Caco-2 (cell line): Measurements from ENCODE around the gene DTX1. TPM values are rescaled to one million over a fixed set of nuclear protein-coding genes. Genes with fewer than 3 reads are reported as not detected.

Experiments used
- BruUV-seq: library from RNA; stranded (reverse); fragments of 400-500 nt; replicated peaks from 2 replicates; lab custom pipeline; 2021; lab: Mats Ljungman, UMichigan
- CTCF ChIA-PET: fragments of 300-600 bp; sonication (Branson Sonifier 250); formaldehyde crosslinking; loops from one replicate; lab custom pipeline; 2022; ENCODE audit warnings: antibody characterized with exemption; lab: Charles Lee
- POLR2A ChIA-PET: fragments of 300-600 bp; sonication (Branson Sonifier 250); formaldehyde crosslinking; loops from one replicate; lab custom pipeline; 2022; ENCODE audit warnings: antibody characterized with exemption; lab: Charles Lee
- DNase-seq, 2 experiments: peaks; one replicate each; pipeline versions ENCODE4 v3.0.0 to v3.0.0-alpha.2; 2020 to 2022
- H3K27me3 ChIP-seq: replicated peaks from 2 replicates; pipeline ENCODE4 v1.6.0; 2011; ENCODE audit warnings: low read length; ENCODE audit not compliant: control insufficient read depth, insufficient read depth
- H3K36me3 ChIP-seq: 2 replicates; pipeline ENCODE4 v1.5.1; 2011; ENCODE audit warnings: low read length; ENCODE audit not compliant: control insufficient read depth, insufficient read depth
- H3K4me1 ChIP-seq: fragments of 250-450 bp; sonication (Bioruptor Pico); 2 replicates; pipeline ENCODE4 v1.5.1; 2020; ENCODE audit warnings: mild to moderate bottlenecking
- H3K4me3 ChIP-seq: 2 replicates; pipeline ENCODE4 v1.5.1; 2011; ENCODE audit warnings: low read depth, mild to moderate bottlenecking, control low read depth, low read length
- H3K9me3 ChIP-seq: fragments of 250-450 bp; sonication (Bioruptor Pico); 2 replicates; pipeline ENCODE4 v1.5.1; 2020; ENCODE audit warnings: mild to moderate bottlenecking, moderate library complexity
- H3K27ac Mint-ChIP-seq: one replicate; pipeline ENCODE4 v1.8.0; 2022; ENCODE audit warnings: mixed read lengths; ENCODE audit not compliant: unreplicated experiment
- H3K27me3 Mint-ChIP-seq: one replicate; pipeline ENCODE4 v1.8.0; 2022; ENCODE audit warnings: mixed read lengths; ENCODE audit not compliant: insufficient read depth, unreplicated experiment
- H3K36me3 Mint-ChIP-seq: one replicate; pipeline ENCODE4 v1.8.0; 2022; ENCODE audit warnings: mild to moderate bottlenecking, mixed read lengths; ENCODE audit not compliant: insufficient read depth, unreplicated experiment
- H3K4me1 Mint-ChIP-seq: one replicate; pipeline ENCODE4 v1.8.0; 2022; ENCODE audit warnings: low read depth, mixed read lengths; ENCODE audit not compliant: unreplicated experiment
- H3K4me3 Mint-ChIP-seq: one replicate; pipeline ENCODE4 v1.8.0; 2022; ENCODE audit warnings: mild to moderate bottlenecking, moderate library complexity, mixed read lengths; ENCODE audit not compliant: unreplicated experiment
- H3K9me3 Mint-ChIP-seq: one replicate; pipeline ENCODE4 v1.8.0; 2022; ENCODE audit warnings: mixed read lengths; ENCODE audit not compliant: unreplicated experiment
- CTCF ChIP-seq, 2 experiments: fragments of 200-600 bp in 1 of 2; IDR thresholded peaks; 1 replicate in 1 of 2; 2 replicates in 1 of 2; pipeline versions ENCODE4 v1.5.1 to v1.8.0; 2011 to 2022; ENCODE audit warnings: antibody characterized with exemption in 1 of 2, control low read depth in 1 of 2, inconsistent platforms in 1 of 2, low read depth in 1 of 2, low read length in 1 of 2, mild to moderate bottlenecking in 1 of 2, moderate library complexity in 1 of 2; ENCODE audit not compliant: insufficient read depth in 1 of 2, severe bottlenecking in 1 of 2, unreplicated experiment in 1 of 2
- intact Hi-C: fragments of 100-400 bp; cut with micrococcal nuclease; formaldehyde crosslinking; loops from one replicate; pipeline ENCODE4 v1.10.0; 2022; ENCODE audit not compliant: unreplicated experiment
- total RNA-seq: library from RNA; stranded (reverse); gene quantifications from 2 replicates; pipeline ENCODE4 v1.2.3, GENCODE V29; 2022

DTX1 gene
- total RNA-seq, 1 experiment from 2014 or later, result not detected

GRCh38 chr12:113041560-113041959 is 15.0 kb upstream of the DTX1 start:
- H3K4me3 ChIP-seq, result no peak overlapping the region
- H3K27me3 ChIP-seq, result no peaks in the 10 kb centered on the region
- Mint-ChIP-seq H3K27me3 (peaks cover 6% of the 10 kb centered on the region), H3K9me3 (no peaks in the 10 kb centered on the region), H3K36me3 (no peaks in the 10 kb centered on the region), H3K27ac (no peak overlapping the region), H3K4me1 (no peaks in the 10 kb centered on the region), H3K4me3 (no peak overlapping the region)
- no peak for TF ChIP-seq CTCF (IDR thresholded peaks at IDR 0.05; ENCODE audit: insufficient read depth in 1 of 2, low read depth in 1 of 2, low read length in 1 of 2, severe bottlenecking in 1 of 2, unreplicated experiment in 1 of 2)
- H3K4me1 ChIP-seq, result no peaks in the 10 kb centered on the region
- POLR2A ChIA-PET, result interaction anchor here (0.6 kb wide), 1 partner anchor 104 kb away, joined by 4 read pairs; no protein-coding TSS in a partner anchor
- no peak for DNase-seq
- no TSS peak for BruUV-seq
- intact Hi-C loops, result no loop called here
- CTCF ChIA-PET, result no interaction called here
- H3K9me3 ChIP-seq, result no peaks in the 10 kb centered on the region
- no peaks in the 10 kb centered on the region for H3K36me3 ChIP-seq

- no peak overlapping the region for H3K4me3 Mint-ChIP-seq
- BruUV-seq, result no TSS peak
- no peaks in the 10 kb centered on the region for H3K36me3 ChIP-seq
- no peaks in the 10 kb centered on the region for H3K4me1 ChIP-seq
- POLR2A ChIA-PET, result no interaction called here
- no peaks in the 10 kb centered on the region for H3K9me3 Mint-ChIP-seq
- no peak overlapping the region for H3K4me3 ChIP-seq
- no peaks in the 10 kb centered on the region for H3K27me3 ChIP-seq
- peaks cover 6% of the 10 kb centered on the region for H3K27me3 Mint-ChIP-seq
- no peaks in the 10 kb centered on the region for H3K9me3 ChIP-seq
- H3K4me1 Mint-ChIP-seq, result no peaks in the 10 kb centered on the region
- no peaks in the 10 kb centered on the region for H3K36me3 Mint-ChIP-seq
- TF ChIP-seq CTCF (IDR thresholded peaks at IDR 0.05; ENCODE audit: insufficient read depth in 1 of 2, low read depth in 1 of 2, low read length in 1 of 2, severe bottlenecking in 1 of 2, unreplicated experiment in 1 of 2), result no peak
- intact Hi-C loops, result no loop called here
- no peak for DNase-seq
- no peak overlapping the region for H3K27ac Mint-ChIP-seq
- CTCF ChIA-PET, result no interaction called here
Observed at GRCh38 chr12:113043240-113043639, 13.3 kb upstream of the DTX1 start.

GRCh38 chr12:113044516-113044915 is 12.0 kb upstream of the DTX1 start:
- BruUV-seq, result no TSS peak
- Mint-ChIP-seq H3K4me3 (no peak overlapping the region), H3K36me3 (no peaks in the 10 kb centered on the region), H3K27me3 (peaks cover 6% of the 10 kb centered on the region), H3K4me1 (no peaks in the 10 kb centered on the region), H3K9me3 (no peaks in the 10 kb centered on the region), H3K27ac (no peak overlapping the region)
- Histone ChIP-seq H3K27me3 (no peaks in the 10 kb centered on the region), H3K36me3 (no peaks in the 10 kb centered on the region), H3K4me3 (no peak overlapping the region), H3K4me1 (no peaks in the 10 kb centered on the region), H3K9me3 (no peaks in the 10 kb centered on the region)
- DNase-seq, result no peak
- intact Hi-C loops, result no loop called here
- TF ChIP-seq CTCF (IDR thresholded peaks at IDR 0.05; ENCODE audit: insufficient read depth in 1 of 2, low read depth in 1 of 2, low read length in 1 of 2, severe bottlenecking in 1 of 2, unreplicated experiment in 1 of 2), result no peak
- CTCF ChIA-PET, result interaction anchor here (0.6 kb wide), 2 partner anchors 9 to 52 kb away, joined by 3 read pairs; no protein-coding TSS in a partner anchor
- POLR2A ChIA-PET, result no interaction called here
